Measurements from ENCODE around the gene CLEC12A.

GRCh38 chr12:9944391-9944790 is 26.8 kb upstream of the CLEC12A start:
- TF ChIP-seq CTCF (IDR thresholded peaks at IDR 0.05) (no peak), EZH2 (IDR thresholded peaks at IDR 0.05; ENCODE audit: borderline replicate concordance, insufficient read depth, low read depth, low read length, poor library complexity, severe bottlenecking) (no peak)
